MCF 10A (cell line): Measurements from ENCODE around the gene NDST3. TPM values are rescaled to one million over a fixed set of nuclear protein-coding genes. Genes with fewer than 3 reads are reported as not detected.

Experiments used
- BruUV-seq: library from RNA; stranded (reverse); fragments of 400-500 nt; replicated peaks from 2 replicates; lab custom pipeline; 2021; lab: Mats Ljungman, UMichigan
- CTCF ChIA-PET: fragments of 300-600 bp; sonication (Branson Sonifier 250); formaldehyde crosslinking; extraction: SDS; loops from one replicate; lab custom pipeline; 2021; ENCODE audit warnings: antibody characterized with exemption, inconsistent platforms; lab: Yijun Ruan, JAX
- POLR2A ChIA-PET: fragments of 300-600, 350-650 bp; sonication (Branson Sonifier 250); formaldehyde crosslinking; extraction: SDS; loops from one replicate; lab custom pipeline; 2020; ENCODE audit warnings: antibody characterized with exemption, inconsistent platforms; lab: Yijun Ruan, JAX
- DNase-seq: peaks from one replicate; pipeline ENCODE4 v3.0.0-alpha.2; 2018; ENCODE audit not compliant: unreplicated experiment
- H3K27ac Mint-ChIP-seq: one replicate; pipeline ENCODE4 v1.8.0; 2022; ENCODE audit warnings: mild to moderate bottlenecking, low read depth, mixed read lengths; ENCODE audit not compliant: unreplicated experiment
- H3K27me3 Mint-ChIP-seq: one replicate; pipeline ENCODE4 v1.8.0; 2022; ENCODE audit warnings: mixed read lengths; ENCODE audit not compliant: insufficient read depth, unreplicated experiment
- H3K36me3 Mint-ChIP-seq: one replicate; pipeline ENCODE4 v1.8.0; 2022; ENCODE audit warnings: mild to moderate bottlenecking, moderate library complexity, mixed read lengths; ENCODE audit not compliant: insufficient read depth, unreplicated experiment
- H3K4me1 Mint-ChIP-seq: one replicate; pipeline ENCODE4 v1.8.0; 2022; ENCODE audit warnings: mixed read lengths; ENCODE audit not compliant: insufficient read depth, unreplicated experiment
- H3K4me3 Mint-ChIP-seq: one replicate; pipeline ENCODE4 v1.8.0; 2022; ENCODE audit warnings: mild to moderate bottlenecking, moderate library complexity, mixed read lengths; ENCODE audit not compliant: unreplicated experiment
- H3K9me3 Mint-ChIP-seq: one replicate; pipeline ENCODE4 v1.8.0; 2022; ENCODE audit warnings: mixed read lengths; ENCODE audit not compliant: unreplicated experiment
- CTCF ChIP-seq: fragments of 200-600 bp; IDR thresholded peaks from one replicate; pipeline ENCODE4 v1.8.0; 2022; ENCODE audit warnings: antibody characterized with exemption, mild to moderate bottlenecking; ENCODE audit not compliant: unreplicated experiment
- intact Hi-C: fragments of 100-400 bp; cut with micrococcal nuclease; formaldehyde crosslinking; loops from 2 replicates; pipeline ENCODE4 v1.14.1; 2022
- total RNA-seq: library from RNA; stranded (reverse); gene quantifications from 2 replicates; pipeline ENCODE4 v1.2.3, GENCODE V29; 2022

NDST3 gene
- total RNA-seq, 1 experiment from 2014 or later = not detected

GRCh38 chr4:118276580-118276979 lies 242.3 kb downstream of the NDST3 start:
- BruUV-seq = no TSS peak
- H3K4me1 Mint-ChIP-seq = peaks cover 7% of the 10 kb centered on the region
- no peak overlapping the region for H3K27ac Mint-ChIP-seq
- no peak overlapping the region for H3K4me3 Mint-ChIP-seq
- peaks cover 37% of the 10 kb centered on the region for H3K36me3 Mint-ChIP-seq
- intact Hi-C loops = no loop called here
- no peaks in the 10 kb centered on the region for H3K27me3 Mint-ChIP-seq
- TF ChIP-seq CTCF = no peak
- ChIA-PET CTCF (no interaction called here), POLR2A (no interaction called here)
- H3K9me3 Mint-ChIP-seq = no peaks in the 10 kb centered on the region
- DNase-seq = no peak

- Mint-ChIP-seq H3K27ac (peak overlapping the region; percentile 99), H3K27me3 (no peaks in the 10 kb centered on the region), H3K36me3 (peaks cover 44% of the 10 kb centered on the region), H3K4me3 (peak overlapping the region; percentile 81), H3K9me3 (no peaks in the 10 kb centered on the region), H3K4me1 (peaks cover 13% of the 10 kb centered on the region)
- no peak for TF ChIP-seq CTCF
- intact Hi-C loops = no loop called here
- no peak for DNase-seq
- ChIA-PET CTCF (interaction anchor here (0.6 to 0.7 kb wide), 2 partner anchors 71 to 725 kb away, joined by 3 to 5 read pairs; no protein-coding TSS in a partner anchor), POLR2A (interaction anchor here (1.0 to 1.2 kb wide), 2 partner anchors 11 to 140 kb away, joined by 3 read pairs; no protein-coding TSS in a partner anchor)
- BruUV-seq = no TSS peak
Observed at GRCh38 chr4:118277243-118277642, 243.0 kb downstream of the NDST3 start.

- DNase-seq = peak; percentile 98
- intact Hi-C loops = no loop called here
- no peak for TF ChIP-seq CTCF
- POLR2A ChIA-PET = interaction anchor here (0.7 to 2.2 kb wide), 8 partner anchors 10 to 139 kb away, joined by 3 to 21 read pairs (median 3); partner anchors contain the start of gene PRSS12
- peaks cover 25% of the 10 kb centered on the region for H3K4me1 Mint-ChIP-seq
- no peaks in the 10 kb centered on the region for H3K9me3 Mint-ChIP-seq
- TSS peak; percentile 77 for BruUV-seq
- CTCF ChIA-PET = interaction anchor here (0.7 to 1.0 kb wide), 3 partner anchors 8 to 201 kb away, joined by 3 to 7 read pairs (median 4); partner anchors contain the start of gene PRSS12
- H3K4me3 Mint-ChIP-seq = peak overlapping the region; percentile 81
- H3K27ac Mint-ChIP-seq = peak overlapping the region; percentile 99
- H3K36me3 Mint-ChIP-seq = peaks cover 53% of the 10 kb centered on the region
- no peaks in the 10 kb centered on the region for H3K27me3 Mint-ChIP-seq
Observed at GRCh38 chr4:118278473-118279274, 244.4 kb downstream of the NDST3 start.

- H3K27me3 Mint-ChIP-seq = no peaks in the 10 kb centered on the region
- no peaks in the 10 kb centered on the region for H3K9me3 Mint-ChIP-seq
- peak overlapping the region; percentile 81 for H3K4me3 Mint-ChIP-seq
- DNase-seq = no peak
- intact Hi-C loops = no loop called here
- ChIA-PET POLR2A (interaction anchor here (0.7 to 2.2 kb wide), 6 partner anchors 49 to 137 kb away, joined by 3 to 21 read pairs (median 4); partner anchors contain the start of gene PRSS12), CTCF (interaction anchor here (0.7 to 1.0 kb wide), 3 partner anchors 8 to 200 kb away, joined by 3 to 7 read pairs (median 4); partner anchors contain the start of gene PRSS12)
- H3K36me3 Mint-ChIP-seq = peaks cover 53% of the 10 kb centered on the region
- peak overlapping the region; percentile 99 for H3K27ac Mint-ChIP-seq
- peaks cover 29% of the 10 kb centered on the region for H3K4me1 Mint-ChIP-seq
- no peak for TF ChIP-seq CTCF
- no TSS peak for BruUV-seq
Observed at GRCh38 chr4:118279328-118279727, 245.0 kb downstream of the NDST3 start.
